Liver (tissue), 9 donors: ENCODE results near the gene HCFC1. TPM values are rescaled to one million over a fixed set of nuclear protein-coding genes. Genes with fewer than 3 reads are reported as not detected.

Experiments used
- DNase-seq: peaks from one replicate; pipeline ENCODE4 v3.0.0-alpha.2; 2017; ENCODE audit warnings: low spot score
- H3K27ac ChIP-seq, 2 donors: one replicate each; pipeline ENCODE4 v1.7.0; 2013; ENCODE audit warnings: inconsistent platforms in 2 of 2, low read length in 2 of 2, control low read depth in 1 of 2, low read depth in 1 of 2, mild to moderate bottlenecking in 1 of 2
- H3K27me3 ChIP-seq, 4 donors: one replicate each; pipeline versions ENCODE4 v1.6.1 to v1.7.0; 2013; ENCODE audit warnings: low read length in 3 of 4, inconsistent platforms in 1 of 4, mild to moderate bottlenecking in 1 of 4, moderate library complexity in 1 of 4; ENCODE audit not compliant: control insufficient read depth in 4 of 4, insufficient read depth in 4 of 4
- H3K36me3 ChIP-seq, 4 donors: one replicate each; pipeline versions ENCODE4 v1.6.1 to v1.7.0; 2013; ENCODE audit warnings: low read length in 3 of 4, mild to moderate bottlenecking in 3 of 4, low read depth in 1 of 4, moderate library complexity in 1 of 4; ENCODE audit not compliant: control insufficient read depth in 4 of 4, insufficient read depth in 3 of 4
- H3K4me1 ChIP-seq, 4 donors: one replicate each; pipeline versions ENCODE4 v1.6.1 to v1.7.0; 2013; ENCODE audit warnings: low read length in 3 of 4, mild to moderate bottlenecking in 3 of 4, moderate library complexity in 1 of 4; ENCODE audit not compliant: control insufficient read depth in 4 of 4, insufficient read depth in 4 of 4
- H3K4me3 ChIP-seq, 3 donors: one replicate each; pipeline versions ENCODE4 v1.6.1 to v1.7.0; 2013; ENCODE audit warnings: low read length in 3 of 3, control low read depth in 1 of 3, low read depth in 1 of 3, mild to moderate bottlenecking in 1 of 3
- H3K9ac ChIP-seq, 2 donors: one replicate each; pipeline ENCODE4 v1.7.0; 2013; ENCODE audit warnings: low read length in 2 of 2, mild to moderate bottlenecking in 2 of 2, moderate library complexity in 2 of 2, control low read depth in 1 of 2, low read depth in 1 of 2
- H3K9me3 ChIP-seq, 4 donors: one replicate each; pipeline versions ENCODE4 v1.6.1 to v1.7.0; 2013; ENCODE audit warnings: low read length in 3 of 4; ENCODE audit not compliant: control insufficient read depth in 4 of 4
- EGR1 ChIP-seq, 2 donors: IDR thresholded peaks; 2 replicates each; pipeline ENCODE4 v1.6.1; 2016 to 2018; ENCODE audit warnings: antibody characterized with exemption in 2 of 2, low read depth in 2 of 2
- FOXA1 ChIP-seq: IDR thresholded peaks from 2 replicates; pipeline ENCODE4 v1.6.1; 2016; ENCODE audit warnings: antibody characterized with exemption
- FOXA2 ChIP-seq: IDR thresholded peaks from 2 replicates; pipeline ENCODE4 v1.6.1; 2016; ENCODE audit warnings: antibody characterized with exemption
- GABPA ChIP-seq, 2 donors: IDR thresholded peaks in 1 of 2; conservative IDR thresholded peaks in 1 of 2; 2 replicates each; pipeline ENCODE4 v1.6.1; 2016; ENCODE audit warnings: antibody characterized with exemption in 2 of 2, mild to moderate bottlenecking in 1 of 2, moderate library complexity in 1 of 2
- HNF4A ChIP-seq, 2 donors: conservative IDR thresholded peaks; 2 replicates each; pipeline ENCODE4 v1.6.1; 2016; ENCODE audit warnings: antibody characterized with exemption in 2 of 2, mild to moderate bottlenecking in 2 of 2
- HNF4G ChIP-seq: IDR thresholded peaks from 2 replicates; pipeline ENCODE4 v1.6.1; 2016; ENCODE audit warnings: antibody characterized with exemption
- NR2F2 ChIP-seq: IDR thresholded peaks from 2 replicates; pipeline ENCODE4 v1.6.1; 2016; ENCODE audit warnings: antibody characterized with exemption
- RAD21 ChIP-seq, 2 donors: IDR thresholded peaks; 2 replicates each; pipeline ENCODE4 v1.6.1; 2016; ENCODE audit warnings: antibody characterized with exemption in 2 of 2, mild to moderate bottlenecking in 2 of 2
- RXRA ChIP-seq, 2 donors: IDR thresholded peaks; 2 replicates each; pipeline ENCODE4 v1.6.1; 2017 to 2018; ENCODE audit warnings: antibody characterized with exemption in 2 of 2, mild to moderate bottlenecking in 1 of 2
- SP1 ChIP-seq: IDR thresholded peaks from 2 replicates; pipeline ENCODE4 v1.6.1; 2018; ENCODE audit warnings: antibody characterized with exemption, mild to moderate bottlenecking
- TAF1 ChIP-seq: conservative IDR thresholded peaks from 2 replicates; pipeline ENCODE4 v1.6.1; 2016; ENCODE audit warnings: antibody characterized with exemption, mild to moderate bottlenecking
- YY1 ChIP-seq: IDR thresholded peaks from 2 replicates; pipeline ENCODE4 v1.6.1; 2016; ENCODE audit warnings: antibody characterized with exemption, mild to moderate bottlenecking
- WGBS: extraction: QIAGEN DNeasy Blood & Tissue Kit; methylation state at CpG from one replicate; pipeline ENCODE4 v1.1.7; 2013; 5-methylcytosine and 5-hydroxymethylcytosine counted together
- polyA plus RNA-seq, 2 donors: library from polyadenylated mRNA; stranded (reverse) in 1 of 2; unstranded in 1 of 2; fragments of 200-250 nt in 1 of 2; fragments of >200 nt in 1 of 2; fragmentation: Nextera tagmentation in 1 of 2; extraction: Ambion mirVana in 1 of 2; gene quantifications; one replicate each; pipeline versions ENCODE4 v1.2.1 to v1.2.3, GENCODE V29; 2013 to 2015
- total RNA-seq, 2 donors: library from RNA; depleted of rRNA; stranded (reverse); fragments of >200 nt; gene quantifications; one replicate each; pipeline ENCODE4 v1.2.3, GENCODE V29; 2014
- TF ChIP-seq, protein P1 (sequence below): IDR thresholded peaks from 2 replicates; pipeline ENCODE4 v1.6.1; 2016; ENCODE audit warnings: antibody characterized with exemption
- TF ChIP-seq, protein P2 (sequence below): IDR thresholded peaks from 2 replicates; pipeline ENCODE4 v1.6.1; 2016; ENCODE audit warnings: antibody characterized with exemption
- TF ChIP-seq, protein P3 (sequence below): fragments of 150-350 bp; IDR thresholded peaks from 2 replicates; pipeline ENCODE4 v1.5.1; 2017; ENCODE audit warnings: improper control_type of control experiment, low read depth, low read length; ENCODE audit not compliant: missing input control
- TF ChIP-seq, protein P4 (sequence below): IDR thresholded peaks from 2 replicates; pipeline ENCODE4 v1.6.1; 2016; ENCODE audit warnings: antibody characterized with exemption, mild to moderate bottlenecking
- TF ChIP-seq, protein P5 (sequence below): IDR thresholded peaks from 2 replicates; pipeline ENCODE4 v1.6.1; 2016; ENCODE audit warnings: antibody characterized with exemption
- donor health status: healthy.
- donor health status: healthy.
- donor health status: healthy.
- donor health status: healthy.
- donor health status: healthy.

HCFC1 gene
- total and polyA plus RNA-seq, 4 donors = 7.9 to 26.9 (median 13.9) TPM

DNA sequence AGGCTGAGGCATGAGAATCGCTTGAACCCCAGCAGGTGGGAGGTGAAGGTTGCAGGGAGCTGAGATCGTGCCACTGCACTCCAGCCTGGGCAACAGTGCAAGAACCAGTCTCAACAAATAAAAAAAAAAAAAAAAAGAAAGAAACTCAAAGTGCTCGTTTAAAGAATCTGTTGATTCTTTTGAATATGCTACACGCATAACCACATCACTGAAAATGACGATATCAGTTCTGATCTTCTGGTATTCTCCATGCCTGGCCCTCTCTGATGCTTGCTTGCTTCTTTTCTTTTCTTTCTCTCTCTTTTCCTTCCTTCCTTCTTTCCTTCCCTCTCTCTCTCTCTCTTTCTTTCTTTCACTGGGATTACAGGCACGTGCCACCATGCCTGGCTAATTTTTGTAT, 59.8 kb downstream of the HCFC1 start:
- Histone ChIP-seq H3K4me3 (no peak overlapping the region), H3K27ac (no peak overlapping the region), H3K4me1 (no peaks in the 10 kb centered on the region), H3K9me3 (no peaks in the 10 kb centered on the region), H3K9ac (no peak overlapping the region), H3K36me3 (no peaks in the 10 kb centered on the region), H3K27me3 (no peaks in the 10 kb centered on the region)
- TF ChIP-seq, protein P1, sequence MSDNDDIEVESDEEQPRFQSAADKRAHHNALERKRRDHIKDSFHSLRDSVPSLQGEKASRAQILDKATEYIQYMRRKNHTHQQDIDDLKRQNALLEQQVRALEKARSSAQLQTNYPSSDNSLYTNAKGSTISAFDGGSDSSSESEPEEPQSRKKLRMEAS = no peak
- TF ChIP-seq GABPA (IDR thresholded peaks at IDR 0.05 in 1 of 2, conservative IDR thresholded peaks at IDR 0.05 in 1 of 2) = no peak
- no peak for TF ChIP-seq TAF1
- no peak for TF ChIP-seq FOXA2
- TF ChIP-seq, protein P2, sequence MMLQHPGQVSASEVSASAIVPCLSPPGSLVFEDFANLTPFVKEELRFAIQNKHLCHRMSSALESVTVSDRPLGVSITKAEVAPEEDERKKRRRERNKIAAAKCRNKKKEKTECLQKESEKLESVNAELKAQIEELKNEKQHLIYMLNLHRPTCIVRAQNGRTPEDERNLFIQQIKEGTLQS = no peak
- TF ChIP-seq, protein P3, sequence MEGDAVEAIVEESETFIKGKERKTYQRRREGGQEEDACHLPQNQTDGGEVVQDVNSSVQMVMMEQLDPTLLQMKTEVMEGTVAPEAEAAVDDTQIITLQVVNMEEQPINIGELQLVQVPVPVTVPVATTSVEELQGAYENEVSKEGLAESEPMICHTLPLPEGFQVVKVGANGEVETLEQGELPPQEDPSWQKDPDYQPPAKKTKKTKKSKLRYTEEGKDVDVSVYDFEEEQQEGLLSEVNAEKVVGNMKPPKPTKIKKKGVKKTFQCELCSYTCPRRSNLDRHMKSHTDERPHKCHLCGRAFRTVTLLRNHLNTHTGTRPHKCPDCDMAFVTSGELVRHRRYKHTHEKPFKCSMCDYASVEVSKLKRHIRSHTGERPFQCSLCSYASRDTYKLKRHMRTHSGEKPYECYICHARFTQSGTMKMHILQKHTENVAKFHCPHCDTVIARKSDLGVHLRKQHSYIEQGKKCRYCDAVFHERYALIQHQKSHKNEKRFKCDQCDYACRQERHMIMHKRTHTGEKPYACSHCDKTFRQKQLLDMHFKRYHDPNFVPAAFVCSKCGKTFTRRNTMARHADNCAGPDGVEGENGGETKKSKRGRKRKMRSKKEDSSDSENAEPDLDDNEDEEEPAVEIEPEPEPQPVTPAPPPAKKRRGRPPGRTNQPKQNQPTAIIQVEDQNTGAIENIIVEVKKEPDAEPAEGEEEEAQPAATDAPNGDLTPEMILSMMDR = no peak
- TF ChIP-seq, protein P4, sequence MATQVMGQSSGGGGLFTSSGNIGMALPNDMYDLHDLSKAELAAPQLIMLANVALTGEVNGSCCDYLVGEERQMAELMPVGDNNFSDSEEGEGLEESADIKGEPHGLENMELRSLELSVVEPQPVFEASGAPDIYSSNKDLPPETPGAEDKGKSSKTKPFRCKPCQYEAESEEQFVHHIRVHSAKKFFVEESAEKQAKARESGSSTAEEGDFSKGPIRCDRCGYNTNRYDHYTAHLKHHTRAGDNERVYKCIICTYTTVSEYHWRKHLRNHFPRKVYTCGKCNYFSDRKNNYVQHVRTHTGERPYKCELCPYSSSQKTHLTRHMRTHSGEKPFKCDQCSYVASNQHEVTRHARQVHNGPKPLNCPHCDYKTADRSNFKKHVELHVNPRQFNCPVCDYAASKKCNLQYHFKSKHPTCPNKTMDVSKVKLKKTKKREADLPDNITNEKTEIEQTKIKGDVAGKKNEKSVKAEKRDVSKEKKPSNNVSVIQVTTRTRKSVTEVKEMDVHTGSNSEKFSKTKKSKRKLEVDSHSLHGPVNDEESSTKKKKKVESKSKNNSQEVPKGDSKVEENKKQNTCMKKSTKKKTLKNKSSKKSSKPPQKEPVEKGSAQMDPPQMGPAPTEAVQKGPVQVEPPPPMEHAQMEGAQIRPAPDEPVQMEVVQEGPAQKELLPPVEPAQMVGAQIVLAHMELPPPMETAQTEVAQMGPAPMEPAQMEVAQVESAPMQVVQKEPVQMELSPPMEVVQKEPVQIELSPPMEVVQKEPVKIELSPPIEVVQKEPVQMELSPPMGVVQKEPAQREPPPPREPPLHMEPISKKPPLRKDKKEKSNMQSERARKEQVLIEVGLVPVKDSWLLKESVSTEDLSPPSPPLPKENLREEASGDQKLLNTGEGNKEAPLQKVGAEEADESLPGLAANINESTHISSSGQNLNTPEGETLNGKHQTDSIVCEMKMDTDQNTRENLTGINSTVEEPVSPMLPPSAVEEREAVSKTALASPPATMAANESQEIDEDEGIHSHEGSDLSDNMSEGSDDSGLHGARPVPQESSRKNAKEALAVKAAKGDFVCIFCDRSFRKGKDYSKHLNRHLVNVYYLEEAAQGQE = no peak
- no peak for TF ChIP-seq FOXA1
- no peak for TF ChIP-seq RXRA (IDR thresholded peaks at IDR 0.05)
- no peak for TF ChIP-seq HNF4A (conservative IDR thresholded peaks at IDR 0.05)
- TF ChIP-seq YY1 = no peak
- TF ChIP-seq EGR1 (IDR thresholded peaks at IDR 0.05; ENCODE audit: low read depth in 2 of 2) = no peak
- TF ChIP-seq NR2F2 = no peak
- no peak for TF ChIP-seq SP1
- WGBS = 92% methylated on average over 6 of the region's 6 CpGs
- no peak for DNase-seq

DNA sequence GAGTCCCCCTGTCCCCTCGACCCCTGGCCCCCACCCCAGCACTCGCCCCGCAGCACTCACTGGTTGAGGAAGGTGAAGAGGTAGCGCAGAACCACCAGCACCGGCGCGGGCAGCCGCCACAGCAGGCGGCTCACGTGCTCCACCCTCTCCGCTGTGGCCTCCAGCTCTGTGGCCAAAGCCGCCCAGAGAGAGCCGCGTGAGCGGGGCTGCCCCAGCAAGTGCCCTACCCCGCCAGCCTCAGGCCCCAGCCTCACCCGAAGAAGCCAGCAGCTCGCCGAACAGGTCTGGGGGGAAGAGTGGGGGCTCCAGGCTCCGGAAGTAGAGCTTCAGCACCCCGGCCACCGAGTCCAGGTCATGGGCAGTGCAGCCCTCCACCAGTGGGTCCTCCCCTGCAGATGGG, 61.2 kb downstream of the HCFC1 start:
- Histone ChIP-seq H3K27ac (no peak overlapping the region), H3K27me3 (no peaks in the 10 kb centered on the region), H3K36me3 (no peaks in the 10 kb centered on the region), H3K9ac (no peak overlapping the region), H3K9me3 (no peaks in the 10 kb centered on the region), H3K4me1 (no peaks in the 10 kb centered on the region), H3K4me3 (no peak overlapping the region)
- 97% methylated on average over 22 of the region's 22 CpGs for WGBS
- DNase-seq = no peak
- no peak for TF ChIP-seq YY1
- no peak for TF ChIP-seq HNF4A (conservative IDR thresholded peaks at IDR 0.05)
- no peak for TF ChIP-seq NR2F2
- TF ChIP-seq SP1 = no peak
- no peak for TF ChIP-seq GABPA (IDR thresholded peaks at IDR 0.05 in 1 of 2, conservative IDR thresholded peaks at IDR 0.05 in 1 of 2)
- TF ChIP-seq EGR1 (IDR thresholded peaks at IDR 0.05; ENCODE audit: low read depth in 2 of 2) = no peak
- TF ChIP-seq, protein P2 = no peak
- TF ChIP-seq, protein P5, sequence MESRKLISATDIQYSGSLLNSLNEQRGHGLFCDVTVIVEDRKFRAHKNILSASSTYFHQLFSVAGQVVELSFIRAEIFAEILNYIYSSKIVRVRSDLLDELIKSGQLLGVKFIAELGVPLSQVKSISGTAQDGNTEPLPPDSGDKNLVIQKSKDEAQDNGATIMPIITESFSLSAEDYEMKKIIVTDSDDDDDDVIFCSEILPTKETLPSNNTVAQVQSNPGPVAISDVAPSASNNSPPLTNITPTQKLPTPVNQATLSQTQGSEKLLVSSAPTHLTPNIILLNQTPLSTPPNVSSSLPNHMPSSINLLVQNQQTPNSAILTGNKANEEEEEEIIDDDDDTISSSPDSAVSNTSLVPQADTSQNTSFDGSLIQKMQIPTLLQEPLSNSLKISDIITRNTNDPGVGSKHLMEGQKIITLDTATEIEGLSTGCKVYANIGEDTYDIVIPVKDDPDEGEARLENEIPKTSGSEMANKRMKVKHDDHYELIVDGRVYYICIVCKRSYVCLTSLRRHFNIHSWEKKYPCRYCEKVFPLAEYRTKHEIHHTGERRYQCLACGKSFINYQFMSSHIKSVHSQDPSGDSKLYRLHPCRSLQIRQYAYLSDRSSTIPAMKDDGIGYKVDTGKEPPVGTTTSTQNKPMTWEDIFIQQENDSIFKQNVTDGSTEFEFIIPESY = no peak
- TF ChIP-seq HNF4G = no peak
- TF ChIP-seq FOXA1 = no peak
- TF ChIP-seq TAF1 = no peak
- no peak for TF ChIP-seq RXRA (IDR thresholded peaks at IDR 0.05)
- TF ChIP-seq, protein P3 = no peak
- TF ChIP-seq, protein P4 = no peak
- TF ChIP-seq RAD21 (IDR thresholded peaks at IDR 0.05) = no peak
